ENCODE data around the gene FCRL4. TPM values are rescaled to one million over a fixed set of nuclear protein-coding genes. Genes with fewer than 3 reads are reported as not detected.

FCRL4 gene
- total and polyA plus RNA-seq, 10 of the 15 experiments (the other 5 are each of a cell fraction or from before 2014, with no cell fraction given) = 0.09 to 0.44 (median 0.26) TPM; not detected in 1

- TF ChIP-seq E4F1 (IDR thresholded peaks at IDR 0.05; ENCODE audit: borderline replicate concordance, partially characterized antibody) = no peak
- TF ChIP-seq YY1 (IDR thresholded peaks at IDR 0.05; ENCODE audit: low read depth, low read length) = 0 out of 2 replicates have a peak, but pooled peaks have one; percentile 27
- peak; percentile 70; the same call in 1 of the 2 replicates for TF ChIP-seq MLLT1 (IDR thresholded peaks at IDR 0.05)
- TF ChIP-seq PML (IDR thresholded peaks at IDR 0.05; ENCODE audit: low read length) = no peak
- TF ChIP-seq ZBTB4 (CRISPR knock-in tag; IDR thresholded peaks at IDR 0.05) = no peak
- no peak for TF ChIP-seq IRF5 (IDR thresholded peaks at IDR 0.05; ENCODE audit: borderline replicate concordance)
- TF ChIP-seq KLF5 (IDR thresholded peaks at IDR 0.05; ENCODE audit: partially characterized antibody) = no peak
- no peak for TF ChIP-seq HDAC2 (IDR thresholded peaks at IDR 0.05)
- no peak for TF ChIP-seq MEF2A (IDR thresholded peaks at IDR 0.05; ENCODE audit: insufficient read depth, low read depth, low read length)
- TF ChIP-seq SIX5 (IDR thresholded peaks at IDR 0.05; ENCODE audit: low read depth, low read length, severe bottlenecking) = no peak
- TF ChIP-seq RCOR1 (conservative IDR thresholded peaks at IDR 0.05; ENCODE audit: low read depth, low read length) = no peak
- no peak for TF ChIP-seq TCF3 (IDR thresholded peaks at IDR 0.05; ENCODE audit: borderline replicate concordance, insufficient read depth, low read depth, low read length)
- TF ChIP-seq SUZ12 (IDR thresholded peaks at IDR 0.05; ENCODE audit: unreplicated experiment) = no peak
- TF ChIP-seq MYB (IDR thresholded peaks at IDR 0.05; ENCODE audit: borderline replicate concordance, low read depth, low read length) = no peak
- TF ChIP-seq POU2F2 (IDR thresholded peaks at IDR 0.05; ENCODE audit: borderline replicate concordance, low read depth, low read length) = no peak
- peak in 1 of 2 experiments; percentile 25; a peak in 1 of 3 replicates for TF ChIP-seq EGR1 (IDR thresholded peaks at IDR 0.05; ENCODE audit: borderline replicate concordance in 1 of 2, low read depth in 2 of 2, low read length in 2 of 2)
- no peak for TF ChIP-seq SP1 (IDR thresholded peaks at IDR 0.05; ENCODE audit: low read depth, low read length)
- TF ChIP-seq TBL1XR1 (IDR thresholded peaks at IDR 0.05; ENCODE audit: low read depth, low read length) = no peak
- peak; percentile 64; the same call in 1 of the 2 replicates for TF ChIP-seq TCF7 (IDR thresholded peaks at IDR 0.05; ENCODE audit: borderline replicate concordance)
These were observed 45.9 kb downstream of the FCRL4 start, which contains the start of gene FCRL5 (continued) for GRCh38 chr1:157551694-157552693.
